H9 (cell line): ENCODE data around the gene FBXO21. TPM values are rescaled to one million over a fixed set of nuclear protein-coding genes. Genes with fewer than 3 reads are reported as not detected.

Experiments used
- DNase-seq: peaks from one replicate; pipeline ENCODE4 v3.0.0-alpha.2; 2017
- H2AFZ ChIP-seq: one replicate; pipeline ENCODE4 v1.6.1; 2013; ENCODE audit warnings: mild to moderate bottlenecking, low read length, control low read depth, moderate library complexity
- H2AK5ac ChIP-seq: 2 replicates; pipeline ENCODE4 v1.6.1; 2013; ENCODE audit warnings: low read length, control low read depth, mixed read lengths; ENCODE audit not compliant: insufficient read length
- H2BK120ac ChIP-seq: one replicate; pipeline ENCODE4 v1.6.1; 2013; ENCODE audit warnings: low read depth, mild to moderate bottlenecking, low read length, control low read depth, inconsistent platforms; ENCODE audit not compliant: poor library complexity, severe bottlenecking
- H2BK12ac ChIP-seq: 2 replicates; pipeline ENCODE4 v1.6.1; 2013; ENCODE audit warnings: low read length, control low read depth, mixed read lengths, low read depth; ENCODE audit not compliant: insufficient read length
- H2BK15ac ChIP-seq: 2 replicates; pipeline ENCODE4 v1.6.1; 2013; ENCODE audit warnings: low read depth, low read length, control low read depth
- H2BK20ac ChIP-seq: one replicate; pipeline ENCODE4 v1.6.1; 2013; ENCODE audit warnings: low read depth, mild to moderate bottlenecking, low read length, control low read depth, inconsistent platforms; ENCODE audit not compliant: poor library complexity, severe bottlenecking
- H2BK5ac ChIP-seq: 2 replicates; pipeline ENCODE4 v1.6.1; 2013; ENCODE audit warnings: low read length, control low read depth, mixed read lengths; ENCODE audit not compliant: insufficient read length
- H3K14ac ChIP-seq: 2 replicates; pipeline ENCODE4 v1.6.1; 2013; ENCODE audit warnings: low read length, control low read depth; ENCODE audit not compliant: insufficient read depth
- H3K18ac ChIP-seq: 2 replicates; pipeline ENCODE4 v1.6.1; 2013; ENCODE audit warnings: low read depth, mild to moderate bottlenecking, mixed read lengths, low read length, control low read depth; ENCODE audit not compliant: insufficient read length
- H3K23ac ChIP-seq: 2 replicates; pipeline ENCODE4 v1.6.1; 2013; ENCODE audit warnings: low read length, control low read depth, mixed read lengths, low read depth; ENCODE audit not compliant: insufficient read length
- H3K23me2 ChIP-seq: 2 replicates; pipeline ENCODE4 v1.6.1; 2013; ENCODE audit warnings: low read depth, mild to moderate bottlenecking, mixed read lengths, low read length, control low read depth; ENCODE audit not compliant: insufficient read length, poor library complexity, severe bottlenecking
- H3K27ac ChIP-seq: 2 replicates; pipeline ENCODE4 v1.5.1; 2013; ENCODE audit warnings: low read length, control low read depth, mixed read lengths, low read depth; ENCODE audit not compliant: insufficient read length
- H3K27me3 ChIP-seq: 2 replicates; pipeline ENCODE4 v1.6.1; 2013; ENCODE audit warnings: low read length, control low read depth, inconsistent platforms; ENCODE audit not compliant: insufficient read depth
- H3K4ac ChIP-seq: 2 replicates; pipeline ENCODE4 v1.6.1; 2013; ENCODE audit warnings: low read depth, mild to moderate bottlenecking, control low read depth, inconsistent platforms, low read length, moderate library complexity
- H3K4me1 ChIP-seq: 2 replicates; pipeline ENCODE4 v1.6.1; 2013; ENCODE audit warnings: low read length, control low read depth, inconsistent platforms; ENCODE audit not compliant: insufficient read depth
- H3K4me2 ChIP-seq: 2 replicates; pipeline ENCODE4 v1.6.1; 2013; ENCODE audit warnings: low read length, control low read depth, mixed read lengths; ENCODE audit not compliant: insufficient read length, insufficient read depth
- H3K56ac ChIP-seq: 2 replicates; pipeline ENCODE4 v1.6.1; 2013; ENCODE audit warnings: low read depth, mild to moderate bottlenecking, mixed read lengths, low read length, control low read depth; ENCODE audit not compliant: insufficient read length
- H3K79me1 ChIP-seq: 2 replicates; pipeline ENCODE4 v1.6.1; 2013; ENCODE audit warnings: low read depth, mild to moderate bottlenecking, moderate library complexity, low read length, control low read depth, inconsistent platforms; ENCODE audit not compliant: insufficient read depth, poor library complexity, severe bottlenecking
- H3K79me2 ChIP-seq: 2 replicates; pipeline ENCODE4 v1.6.1; 2013; ENCODE audit warnings: low read length, control low read depth, inconsistent platforms; ENCODE audit not compliant: insufficient read depth
- H3K9ac ChIP-seq: 2 replicates; pipeline ENCODE4 v1.6.1; 2013; ENCODE audit warnings: low read length, control low read depth, mixed read lengths; ENCODE audit not compliant: insufficient read length; ENCODE audit errors: extremely low read depth
- H3K9me3 ChIP-seq: one replicate; pipeline ENCODE4 v1.6.1; 2013; ENCODE audit warnings: low read depth, low read length, inconsistent platforms; ENCODE audit not compliant: control insufficient read depth
- H3T11ph ChIP-seq: one replicate; pipeline ENCODE4 v1.6.1; 2013; ENCODE audit warnings: mild to moderate bottlenecking, low read length, control low read depth, inconsistent platforms
- H4K20me1 ChIP-seq: one replicate; pipeline ENCODE4 v1.6.1; 2013; ENCODE audit not compliant: control insufficient read depth, insufficient read length, insufficient read depth
- H4K5ac ChIP-seq: 2 replicates; pipeline ENCODE4 v1.6.1; 2013; ENCODE audit warnings: low read depth, mild to moderate bottlenecking, mixed read lengths, low read length, control low read depth; ENCODE audit not compliant: insufficient read length
- H4K8ac ChIP-seq: replicated peaks from 2 replicates; pipeline ENCODE4 v1.6.1; 2013; ENCODE audit warnings: low read length, control low read depth, mixed read lengths, low read depth; ENCODE audit not compliant: insufficient read length
- H4K91ac ChIP-seq: 2 replicates; pipeline ENCODE4 v1.6.1; 2013; ENCODE audit warnings: low read depth, mild to moderate bottlenecking, moderate library complexity, mixed read lengths, low read length, control low read depth; ENCODE audit not compliant: insufficient read length
- H3K27ac Mint-ChIP-seq, 3 experiments: 2 replicates in 2 of 3; 3 replicates in 1 of 3; pipeline ENCODE4 v1.8.0; 2020 to 2021; ENCODE audit warnings: mixed read lengths in 3 of 3, mild to moderate bottlenecking in 1 of 3, moderate library complexity in 1 of 3
- H3K27me3 Mint-ChIP-seq: 2 replicates; pipeline ENCODE4 v1.8.0; 2021; ENCODE audit warnings: low read depth, mild to moderate bottlenecking, moderate library complexity, mixed read lengths
- H3K36me3 Mint-ChIP-seq, 3 experiments: 2 replicates in 2 of 3; 3 replicates in 1 of 3; pipeline ENCODE4 v1.8.0; 2020 to 2021; ENCODE audit warnings: low read depth in 3 of 3, mixed read lengths in 3 of 3; ENCODE audit not compliant: insufficient read depth in 1 of 3
- H3K4me1 Mint-ChIP-seq, 2 experiments: 2 replicates each; pipeline ENCODE4 v1.8.0; 2020; ENCODE audit warnings: mixed read lengths in 2 of 2
- H3K4me3 Mint-ChIP-seq, 2 experiments: 2 replicates in 1 of 2; 3 replicates in 1 of 2; pipeline ENCODE4 v1.8.0; 2020 to 2021; ENCODE audit warnings: mild to moderate bottlenecking in 2 of 2, mixed read lengths in 2 of 2, moderate library complexity in 1 of 2
- H3K9me3 Mint-ChIP-seq, 2 experiments: 2 replicates in 1 of 2; 3 replicates in 1 of 2; pipeline ENCODE4 v1.8.0; 2020; ENCODE audit warnings: mild to moderate bottlenecking in 2 of 2, mixed read lengths in 2 of 2, moderate library complexity in 1 of 2
- WGBS: extraction: QIAGEN DNeasy Blood & Tissue Kit; methylation state at CpG from one replicate; pipeline ENCODE4 v1.1.7; 2013; ENCODE audit warnings: missing lambda C conversion rate, low lambda C conversion rate, mixed read lengths; ENCODE audit not compliant: insufficient read length; ENCODE audit errors: extremely low coverage; 5-methylcytosine and 5-hydroxymethylcytosine counted together
- total RNA-seq: library from RNA; stranded (reverse); gene quantifications from 2 replicates; pipeline ENCODE4 v1.2.1, GENCODE V29; 2021
- TF ChIP-seq, protein P1 (sequence below): fragments of 200-600 bp; sonication (generic); conservative IDR thresholded peaks from 3 replicates; pipeline ENCODE4 v1.8.0; 2021; ENCODE audit warnings: antibody characterized with exemption, mild to moderate bottlenecking

The FBXO21 gene
- total RNA-seq, 1 experiment from 2014 or later = 58.6 TPM

DNA sequence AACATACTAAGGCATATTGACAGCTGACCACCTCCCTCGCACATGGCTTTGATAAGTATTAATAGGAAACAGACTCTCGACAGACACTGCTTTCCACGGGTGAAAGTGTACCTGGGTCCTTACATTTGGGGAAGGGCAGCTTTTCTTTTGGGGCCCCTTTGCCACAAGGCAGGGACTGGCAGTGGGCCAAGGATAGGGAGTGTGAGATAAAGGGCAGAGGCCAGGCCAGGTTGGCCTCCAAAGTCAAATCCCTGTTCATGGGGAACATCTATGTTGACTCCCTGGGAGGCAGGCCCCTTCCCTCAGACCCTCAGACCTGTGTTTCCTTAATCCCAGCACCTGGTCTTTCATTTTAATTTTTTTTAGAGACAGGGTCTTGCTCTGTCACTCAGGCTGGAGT, 19.4 kb upstream of the FBXO21 start:
- H4K91ac ChIP-seq = no peak overlapping the region
- TF ChIP-seq, protein P1, sequence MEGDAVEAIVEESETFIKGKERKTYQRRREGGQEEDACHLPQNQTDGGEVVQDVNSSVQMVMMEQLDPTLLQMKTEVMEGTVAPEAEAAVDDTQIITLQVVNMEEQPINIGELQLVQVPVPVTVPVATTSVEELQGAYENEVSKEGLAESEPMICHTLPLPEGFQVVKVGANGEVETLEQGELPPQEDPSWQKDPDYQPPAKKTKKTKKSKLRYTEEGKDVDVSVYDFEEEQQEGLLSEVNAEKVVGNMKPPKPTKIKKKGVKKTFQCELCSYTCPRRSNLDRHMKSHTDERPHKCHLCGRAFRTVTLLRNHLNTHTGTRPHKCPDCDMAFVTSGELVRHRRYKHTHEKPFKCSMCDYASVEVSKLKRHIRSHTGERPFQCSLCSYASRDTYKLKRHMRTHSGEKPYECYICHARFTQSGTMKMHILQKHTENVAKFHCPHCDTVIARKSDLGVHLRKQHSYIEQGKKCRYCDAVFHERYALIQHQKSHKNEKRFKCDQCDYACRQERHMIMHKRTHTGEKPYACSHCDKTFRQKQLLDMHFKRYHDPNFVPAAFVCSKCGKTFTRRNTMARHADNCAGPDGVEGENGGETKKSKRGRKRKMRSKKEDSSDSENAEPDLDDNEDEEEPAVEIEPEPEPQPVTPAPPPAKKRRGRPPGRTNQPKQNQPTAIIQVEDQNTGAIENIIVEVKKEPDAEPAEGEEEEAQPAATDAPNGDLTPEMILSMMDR = no peak
- H3K9ac ChIP-seq = no peak overlapping the region
- H3K23ac ChIP-seq = no peak overlapping the region
- no peak overlapping the region for H3K4me3 Mint-ChIP-seq
- H2BK15ac ChIP-seq = no peak overlapping the region
- no peaks in the 10 kb centered on the region for H3K9me3 ChIP-seq
- no peak overlapping the region for H4K8ac ChIP-seq
- H3K9me3 Mint-ChIP-seq = no peaks in the 10 kb centered on the region
- no peak overlapping the region for H2BK120ac ChIP-seq
- H4K5ac ChIP-seq = no peak overlapping the region
- no peak overlapping the region for H2BK5ac ChIP-seq
- H2BK20ac ChIP-seq = no peak overlapping the region
- H2BK12ac ChIP-seq = no peak overlapping the region
- no peak overlapping the region for H3K4me2 ChIP-seq
- no peak overlapping the region for H3K27ac ChIP-seq
- no peaks in the 10 kb centered on the region for H3K79me1 ChIP-seq
- H3K14ac ChIP-seq = no peak overlapping the region
- H3K36me3 Mint-ChIP-seq = no peaks in the 10 kb centered on the region
- no peak overlapping the region for H3T11ph ChIP-seq
- no peaks in the 10 kb centered on the region; the same call in 1 of the 2 replicates for H3K4me1 ChIP-seq
- peaks cover 10% of the 10 kb centered on the region for H3K27me3 Mint-ChIP-seq
- no peaks in the 10 kb centered on the region for H3K79me2 ChIP-seq
- no peak overlapping the region for H3K56ac ChIP-seq
- H4K20me1 ChIP-seq = no peaks in the 10 kb centered on the region
- DNase-seq = no peak
- no peaks in the 10 kb centered on the region for H3K27me3 ChIP-seq
- H2AK5ac ChIP-seq = no peak overlapping the region
- peaks cover 13 to 29% of the 10 kb centered on the region in 2 experiments for H3K4me1 Mint-ChIP-seq
- no peak overlapping the region for H3K4ac ChIP-seq
- no peaks in the 10 kb centered on the region for H3K23me2 ChIP-seq
- H3K27ac Mint-ChIP-seq = no peak overlapping the region
- no peak overlapping the region for H2AFZ ChIP-seq
- H3K18ac ChIP-seq = no peak overlapping the region
- WGBS = no CpG with 5 or more reads among the region's 3 CpGs
